Activated CD4-positive, alpha-beta T cell treated with anti-CD3 and anti-CD28 coated beads for 36 hours (primary cell): ENCODE measurements around the gene SCNN1B. TPM values are rescaled to one million over a fixed set of nuclear protein-coding genes. Genes with fewer than 3 reads are reported as not detected.
A peak's percentile ranks its signal among the peaks of the same experiment; 100 is the strongest.

Source experiments
- ATAC-seq: fragments of 200-7000 bp; cut with Tn5 transposase; one replicate; pipeline ENCODE4 v1.10.0; 2021; ENCODE audit warnings: mild to moderate bottlenecking, moderate library complexity
- CTCF ChIA-PET: fragments of 350-600 bp; sonication (Branson Sonifier 250); formaldehyde crosslinking; loops from one replicate; lab custom pipeline; 2021; ENCODE audit warnings: antibody characterized with exemption; lab: Charles Lee
- POLR2A ChIA-PET: fragments of 350-600 bp; sonication (Branson Sonifier 250); formaldehyde crosslinking; loops from one replicate; lab custom pipeline; 2021; ENCODE audit warnings: antibody characterized with exemption, inconsistent platforms; lab: Charles Lee
- DNase-seq: peaks from one replicate; pipeline ENCODE4 v3.0.0-alpha.2; 2020
- H3K27ac Mint-ChIP-seq: one replicate; pipeline ENCODE4 v1.8.0; 2021; ENCODE audit warnings: mixed read lengths
- H3K27me3 Mint-ChIP-seq: one replicate; pipeline ENCODE4 v1.8.0; 2021; ENCODE audit warnings: mixed read lengths
- H3K36me3 Mint-ChIP-seq: one replicate; pipeline ENCODE4 v1.8.0; 2021; ENCODE audit warnings: low read depth, mixed read lengths
- H3K4me1 Mint-ChIP-seq: one replicate; pipeline ENCODE4 v1.8.0; 2021; ENCODE audit warnings: mixed read lengths
- H3K4me3 Mint-ChIP-seq: one replicate; pipeline ENCODE4 v1.8.0; 2021; ENCODE audit warnings: mild to moderate bottlenecking, moderate library complexity, mixed read lengths
- H3K9me3 Mint-ChIP-seq: one replicate; pipeline ENCODE4 v1.8.0; 2021; ENCODE audit warnings: low read depth, mixed read lengths
- intact Hi-C, 2 experiments: fragments of 100-400 bp; cut with DNase I in 1 of 2; cut with micrococcal nuclease in 1 of 2; formaldehyde crosslinking; loops; one replicate each; pipeline versions ENCODE4 v1.14.2 to v1.15.1; 2022 to 2024; cut with DNase I, micrococcal nuclease
- total RNA-seq, 2 experiments: library from RNA; stranded (reverse); gene quantifications; one replicate each; pipeline ENCODE4 v1.2.3, GENCODE V29; 2021

Gene SCNN1B
- total RNA-seq, 2 experiments from 2014 or later = not detected

GRCh38 chr16:23310217-23310616 lies 8.1 kb downstream of the SCNN1B start:
- CTCF ChIA-PET = no interaction called here
- no peak for DNase-seq
- intact Hi-C loops = no loop called here

GRCh38 chr16:23310744-23311143 lies 8.6 kb downstream of the SCNN1B start:
- H3K27me3 Mint-ChIP-seq = peaks cover 5% of the 10 kb centered on the region
- no peak overlapping the region for H3K27ac Mint-ChIP-seq
- intact Hi-C loops = no loop called here

More at GRCh38 chr16:23310217-23310616, 8.1 kb downstream of the SCNN1B start:
- H3K36me3 Mint-ChIP-seq = no peaks in the 10 kb centered on the region
- ATAC-seq = no peak
- H3K4me3 Mint-ChIP-seq = no peak overlapping the region
- H3K4me1 Mint-ChIP-seq = no peaks in the 10 kb centered on the region
- peaks cover 5% of the 10 kb centered on the region for H3K27me3 Mint-ChIP-seq
- no peak overlapping the region for H3K27ac Mint-ChIP-seq
- peaks cover 3% of the 10 kb centered on the region for H3K9me3 Mint-ChIP-seq
- POLR2A ChIA-PET = no interaction called here

GRCh38 chr16:23316232-23316631 lies 14.1 kb downstream of the SCNN1B start:
- H3K9me3 Mint-ChIP-seq = no peaks in the 10 kb centered on the region
- no peaks in the 10 kb centered on the region for H3K4me1 Mint-ChIP-seq
- POLR2A ChIA-PET = no interaction called here
- ATAC-seq (no peak), DNase-seq (no peak)
- no peaks in the 10 kb centered on the region for H3K27me3 Mint-ChIP-seq
- CTCF ChIA-PET = no interaction called here
- no peaks in the 10 kb centered on the region for H3K36me3 Mint-ChIP-seq
- no peak overlapping the region for H3K27ac Mint-ChIP-seq
- H3K4me3 Mint-ChIP-seq = no peak overlapping the region
- intact Hi-C loops = no loop called here

More at GRCh38 chr16:23310744-23311143, 8.6 kb downstream of the SCNN1B start:
- ChIA-PET CTCF (interaction anchor here (0.9 kb wide), 1 partner anchor 30 kb away, joined by 3 read pairs; no protein-coding TSS in a partner anchor), POLR2A (interaction anchor here (0.6 kb wide), 1 partner anchor 720 kb away, joined by 3 read pairs; no protein-coding TSS in a partner anchor)
- Mint-ChIP-seq H3K9me3 (peaks cover 3% of the 10 kb centered on the region), H3K4me1 (no peaks in the 10 kb centered on the region), H3K4me3 (no peak overlapping the region), H3K36me3 (no peaks in the 10 kb centered on the region)
- DNase-seq = no peak
- no peak for ATAC-seq

- no peaks in the 10 kb centered on the region for H3K9me3 Mint-ChIP-seq
- H3K27me3 Mint-ChIP-seq = no peaks in the 10 kb centered on the region
- DNase-seq = no peak
- intact Hi-C loops = no loop called here
- ATAC-seq = no peak
- H3K36me3 Mint-ChIP-seq = no peaks in the 10 kb centered on the region
- H3K4me3 Mint-ChIP-seq = no peak overlapping the region
- ChIA-PET CTCF (no interaction called here), POLR2A (no interaction called here)
- no peaks in the 10 kb centered on the region for H3K4me1 Mint-ChIP-seq
- no peak overlapping the region for H3K27ac Mint-ChIP-seq
These were observed 14.6 kb downstream of the SCNN1B start for GRCh38 chr16:23316634-23317265.

GRCh38 chr16:23317266-23317661 lies 15.2 kb downstream of the SCNN1B start:
- no peaks in the 10 kb centered on the region for H3K27me3 Mint-ChIP-seq
- H3K36me3 Mint-ChIP-seq = no peaks in the 10 kb centered on the region
- no peaks in the 10 kb centered on the region for H3K4me1 Mint-ChIP-seq
- DNase-seq (no peak), ATAC-seq (no peak)
- CTCF ChIA-PET = no interaction called here
- intact Hi-C loops = no loop called here
- H3K9me3 Mint-ChIP-seq = no peaks in the 10 kb centered on the region
- POLR2A ChIA-PET = no interaction called here
- no peak overlapping the region for H3K4me3 Mint-ChIP-seq
- H3K27ac Mint-ChIP-seq = no peak overlapping the region

GRCh38 chr16:23317751-23318150 lies 15.6 kb downstream of the SCNN1B start:
- ATAC-seq (no peak), DNase-seq (no peak)
- ChIA-PET CTCF (no interaction called here), POLR2A (no interaction called here)
- Mint-ChIP-seq H3K4me1 (no peaks in the 10 kb centered on the region), H3K4me3 (no peak overlapping the region), H3K27me3 (no peaks in the 10 kb centered on the region), H3K9me3 (no peaks in the 10 kb centered on the region), H3K27ac (no peak overlapping the region), H3K36me3 (no peaks in the 10 kb centered on the region)
- intact Hi-C loops = no loop called here

- Mint-ChIP-seq H3K9me3 (no peaks in the 10 kb centered on the region), H3K4me1 (peaks cover 6% of the 10 kb centered on the region), H3K36me3 (no peaks in the 10 kb centered on the region), H3K27me3 (no peaks in the 10 kb centered on the region), H3K27ac (no peak overlapping the region), H3K4me3 (no peak overlapping the region)
- CTCF ChIA-PET = no interaction called here
- intact Hi-C loops = no loop called here
- POLR2A ChIA-PET = interaction anchor here (0.6 kb wide), 1 partner anchor 54 kb away, joined by 3 read pairs; no protein-coding TSS in a partner anchor
- ATAC-seq = no peak
- DNase-seq = no peak
These were observed 16.5 kb downstream of the SCNN1B start for GRCh38 chr16:23318639-23319038.

- Mint-ChIP-seq H3K27me3 (peaks cover 2% of the 10 kb centered on the region), H3K9me3 (no peaks in the 10 kb centered on the region), H3K36me3 (no peaks in the 10 kb centered on the region), H3K4me1 (peaks cover 7% of the 10 kb centered on the region), H3K27ac (no peak overlapping the region), H3K4me3 (no peak overlapping the region)
- intact Hi-C loops = no loop called here
- DNase-seq = no peak
- CTCF ChIA-PET = no interaction called here
- no peak for ATAC-seq
- POLR2A ChIA-PET = no interaction called here
These were observed 17.9 kb downstream of the SCNN1B start for GRCh38 chr16:23319861-23320615.

GRCh38 chr16:23320693-23321092 lies 18.6 kb downstream of the SCNN1B start:
- ATAC-seq (no peak), DNase-seq (no peak)
- ChIA-PET CTCF (no interaction called here), POLR2A (no interaction called here)
- H3K36me3 Mint-ChIP-seq = no peaks in the 10 kb centered on the region
- H3K4me1 Mint-ChIP-seq = peaks cover 7% of the 10 kb centered on the region
- no peaks in the 10 kb centered on the region for H3K9me3 Mint-ChIP-seq
- no peak overlapping the region for H3K4me3 Mint-ChIP-seq
- no peak overlapping the region for H3K27ac Mint-ChIP-seq
- H3K27me3 Mint-ChIP-seq = peaks cover 2% of the 10 kb centered on the region
- intact Hi-C loops = no loop called here

GRCh38 chr16:23321206-23321875 lies 19.2 kb downstream of the SCNN1B start:
- intact Hi-C loops = no loop called here
- no peaks in the 10 kb centered on the region for H3K9me3 Mint-ChIP-seq
- no peak overlapping the region for H3K4me3 Mint-ChIP-seq
- no peaks in the 10 kb centered on the region for H3K36me3 Mint-ChIP-seq
- ChIA-PET POLR2A (no interaction called here), CTCF (no interaction called here)
- no peak for DNase-seq
- H3K27ac Mint-ChIP-seq = no peak overlapping the region
- H3K27me3 Mint-ChIP-seq = peaks cover 2% of the 10 kb centered on the region
- peaks cover 7% of the 10 kb centered on the region for H3K4me1 Mint-ChIP-seq
- ATAC-seq = no peak

- DNase-seq = no peak
- H3K4me1 Mint-ChIP-seq = peaks cover 7% of the 10 kb centered on the region
- peaks cover 3% of the 10 kb centered on the region for H3K27me3 Mint-ChIP-seq
- H3K27ac Mint-ChIP-seq = no peak overlapping the region
- H3K9me3 Mint-ChIP-seq = no peaks in the 10 kb centered on the region
- peak; percentile 47 for ATAC-seq
- H3K36me3 Mint-ChIP-seq = no peaks in the 10 kb centered on the region
- CTCF ChIA-PET = no interaction called here
- POLR2A ChIA-PET = no interaction called here
- intact Hi-C loops = no loop called here
- H3K4me3 Mint-ChIP-seq = no peak overlapping the region
These were observed 21.3 kb downstream of the SCNN1B start for GRCh38 chr16:23323224-23324030.
